Hindlimb muscle (tissue), 1 donor: ENCODE measurements around the gene LTF. TPM values are rescaled to one million over a fixed set of nuclear protein-coding genes. Genes with fewer than 3 reads are reported as not detected.
"Not testable (repeated sequence)": the region's sequence is repeated elsewhere in the genome, so short reads cannot be mapped to it uniquely, and the experiment has no call there.

ENCODE experiments used
- DNase-seq: peaks from one replicate; pipeline ENCODE4 v3.0.0-alpha.2; 2013
- polyA plus RNA-seq: library from polyadenylated mRNA; unstranded; fragments of 120-200 nt; gene quantifications from one replicate; pipeline ENCODE4 v1.2.1, GENCODE V29; 2013; ENCODE audit not compliant: insufficient read length

Gene LTF
- polyA plus RNA-seq, 1 donor, result 3.7 TPM

- DNase-seq, result no peak
Observed at GRCh38 chr3:46440531-46441294, 24.0 kb downstream of the LTF start.

- DNase-seq, result no peak
Observed at GRCh38 chr3:46438831-46439230, 25.9 kb downstream of the LTF start.

GRCh38 chr3:46435081-46435726 lies 29.5 kb downstream of the LTF start:
- no peak for DNase-seq

- DNase-seq, result no peak
Observed at GRCh38 chr3:46433841-46434240, 30.9 kb downstream of the LTF start.

- not testable (repeated sequence) for DNase-seq
Observed at GRCh38 chr3:46433118-46433517, 31.6 kb downstream of the LTF start.

- DNase-seq, result not testable (repeated sequence)
Observed at GRCh38 chr3:46431905-46432304, 32.8 kb downstream of the LTF start.

- DNase-seq, result not testable (repeated sequence)
Observed at GRCh38 chr3:46430879-46431278, 33.8 kb downstream of the LTF start.

- no peak for DNase-seq
Observed at GRCh38 chr3:46429671-46430070, 35.0 kb downstream of the LTF start.

GRCh38 chr3:46429250-46429649 lies 35.5 kb downstream of the LTF start:
- DNase-seq, result no peak

- DNase-seq, result no peak
Observed at GRCh38 chr3:46427916-46428833, 36.5 kb downstream of the LTF start.

GRCh38 chr3:46427404-46427803 lies 37.3 kb downstream of the LTF start:
- DNase-seq, result not testable (repeated sequence)

GRCh38 chr3:46426476-46426875 lies 38.2 kb downstream of the LTF start:
- DNase-seq, result not testable (repeated sequence)

GRCh38 chr3:46423588-46423987 lies 41.1 kb downstream of the LTF start:
- no peak for DNase-seq

- no peak for DNase-seq
Observed at GRCh38 chr3:46422617-46423016, 42.1 kb downstream of the LTF start.

GRCh38 chr3:46420931-46421330 lies 43.8 kb downstream of the LTF start:
- DNase-seq, result no peak

GRCh38 chr3:46419816-46420215 lies 44.9 kb downstream of the LTF start:
- no peak for DNase-seq

- no peak for DNase-seq
Observed at GRCh38 chr3:46417841-46418611, 46.7 kb downstream of the LTF start.

- DNase-seq, result no peak
Observed at GRCh38 chr3:46416811-46417510, 47.7 kb downstream of the LTF start.

GRCh38 chr3:46416125-46416810 lies 48.4 kb downstream of the LTF start:
- DNase-seq, result no peak

GRCh38 chr3:46414739-46415138 lies 50.0 kb downstream of the LTF start:
- DNase-seq, result no peak

GRCh38 chr3:46413951-46414350 lies 50.8 kb downstream of the LTF start:
- no peak for DNase-seq
